ENCODE measurements around the gene MYOZ2.

MYOZ2 gene

DNA sequence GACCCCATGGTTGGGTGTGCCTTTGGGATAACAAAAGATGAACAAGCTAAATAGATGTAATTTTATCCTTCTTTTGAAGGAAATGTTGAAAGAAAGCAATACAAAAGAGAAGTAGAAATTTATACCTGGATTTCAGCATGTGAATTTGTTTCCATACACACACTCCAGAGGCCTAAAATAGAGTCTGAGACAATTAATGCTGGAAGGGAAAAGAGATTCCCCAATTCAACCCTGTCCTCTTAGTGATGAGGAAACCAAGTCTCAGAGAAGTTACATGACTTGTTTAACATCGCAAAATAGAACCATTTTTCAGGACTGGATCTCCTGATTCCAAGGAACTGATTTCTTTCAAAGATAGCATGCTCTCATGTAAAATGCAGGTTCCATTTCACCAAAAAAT, 37.3 kb upstream of the MYOZ2 start:
- Mint-ChIP-seq H3K4me1 (peaks cover 8% of the 10 kb centered on the region), H3K36me3 (ENCODE audit: low read depth) (no peaks in the 10 kb centered on the region), H3K9me3 (no peaks in the 10 kb centered on the region), H3K27me3 (ENCODE audit: low read depth) (no peaks in the 10 kb centered on the region), H3K4me3 (no peak overlapping the region), H3K27ac (no peak overlapping the region)
- TF ChIP-seq, protein P1, sequence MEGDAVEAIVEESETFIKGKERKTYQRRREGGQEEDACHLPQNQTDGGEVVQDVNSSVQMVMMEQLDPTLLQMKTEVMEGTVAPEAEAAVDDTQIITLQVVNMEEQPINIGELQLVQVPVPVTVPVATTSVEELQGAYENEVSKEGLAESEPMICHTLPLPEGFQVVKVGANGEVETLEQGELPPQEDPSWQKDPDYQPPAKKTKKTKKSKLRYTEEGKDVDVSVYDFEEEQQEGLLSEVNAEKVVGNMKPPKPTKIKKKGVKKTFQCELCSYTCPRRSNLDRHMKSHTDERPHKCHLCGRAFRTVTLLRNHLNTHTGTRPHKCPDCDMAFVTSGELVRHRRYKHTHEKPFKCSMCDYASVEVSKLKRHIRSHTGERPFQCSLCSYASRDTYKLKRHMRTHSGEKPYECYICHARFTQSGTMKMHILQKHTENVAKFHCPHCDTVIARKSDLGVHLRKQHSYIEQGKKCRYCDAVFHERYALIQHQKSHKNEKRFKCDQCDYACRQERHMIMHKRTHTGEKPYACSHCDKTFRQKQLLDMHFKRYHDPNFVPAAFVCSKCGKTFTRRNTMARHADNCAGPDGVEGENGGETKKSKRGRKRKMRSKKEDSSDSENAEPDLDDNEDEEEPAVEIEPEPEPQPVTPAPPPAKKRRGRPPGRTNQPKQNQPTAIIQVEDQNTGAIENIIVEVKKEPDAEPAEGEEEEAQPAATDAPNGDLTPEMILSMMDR (IDR thresholded peaks at IDR 0.05; ENCODE audit: unreplicated experiment in 3 of 3), result no peak

DNA sequence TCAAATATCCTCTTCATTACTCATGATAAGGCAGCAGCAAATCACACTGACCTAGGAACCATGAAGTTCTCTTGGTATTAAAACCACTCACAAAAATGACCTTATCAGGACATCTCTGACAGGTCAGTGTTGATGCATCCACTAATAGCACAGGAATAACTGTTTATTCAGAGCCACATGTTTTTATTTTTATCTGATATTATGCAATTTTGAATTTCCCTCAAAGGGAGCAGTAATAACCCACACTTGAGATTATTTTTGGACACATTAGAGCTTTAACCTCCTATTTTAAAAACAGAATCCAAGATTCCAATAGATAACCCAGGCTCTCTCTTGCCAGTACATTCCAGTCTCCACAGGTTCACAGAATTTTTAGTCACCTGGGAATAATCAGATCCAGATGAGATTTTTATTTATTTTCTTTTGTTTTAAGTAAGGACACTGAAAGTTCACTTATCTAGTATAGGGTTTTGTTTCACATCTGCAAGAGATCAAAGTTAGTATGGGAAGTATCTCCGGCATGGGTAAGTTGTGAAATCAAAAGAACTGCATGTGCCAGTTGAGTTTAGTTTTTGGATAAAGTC, 36.3 kb upstream of the MYOZ2 start:
- peaks cover 8% of the 10 kb centered on the region for H3K4me1 Mint-ChIP-seq
- TF ChIP-seq, protein P1 (IDR thresholded peaks at IDR 0.05; ENCODE audit: unreplicated experiment in 3 of 3), result no peak
- no peaks in the 10 kb centered on the region for H3K9me3 Mint-ChIP-seq
- H3K27me3 Mint-ChIP-seq (ENCODE audit: low read depth), result no peaks in the 10 kb centered on the region
- no peaks in the 10 kb centered on the region for H3K36me3 Mint-ChIP-seq (ENCODE audit: low read depth)
- H3K4me3 Mint-ChIP-seq, result no peak overlapping the region
- no peak overlapping the region for H3K27ac Mint-ChIP-seq

DNA sequence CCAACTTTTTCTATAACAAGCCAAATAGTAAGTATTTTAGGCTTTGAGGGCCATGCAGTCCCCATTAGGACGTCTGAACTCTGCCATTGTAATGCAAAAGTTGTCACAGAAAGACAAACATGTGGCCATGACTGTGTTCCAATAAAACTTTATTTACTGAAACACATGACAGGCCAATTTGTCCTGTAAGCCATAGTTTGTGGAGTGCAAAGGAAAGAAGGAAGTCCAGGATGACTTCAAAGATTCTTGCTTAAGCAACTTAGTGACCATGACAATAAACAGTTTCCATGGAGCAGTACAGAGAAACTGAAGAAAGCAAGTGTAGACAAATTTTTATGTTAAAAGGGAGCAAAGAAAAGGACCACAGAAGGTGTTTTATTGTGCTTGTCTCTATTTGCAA, 35.0 kb upstream of the MYOZ2 start:
- Mint-ChIP-seq H3K4me3 (no peak overlapping the region), H3K27ac (no peak overlapping the region), H3K9me3 (no peaks in the 10 kb centered on the region), H3K27me3 (ENCODE audit: low read depth) (no peaks in the 10 kb centered on the region), H3K36me3 (ENCODE audit: low read depth) (no peaks in the 10 kb centered on the region), H3K4me1 (peaks cover 8% of the 10 kb centered on the region)
- TF ChIP-seq, protein P1 (IDR thresholded peaks at IDR 0.05; ENCODE audit: unreplicated experiment in 3 of 3), result no peak

DNA sequence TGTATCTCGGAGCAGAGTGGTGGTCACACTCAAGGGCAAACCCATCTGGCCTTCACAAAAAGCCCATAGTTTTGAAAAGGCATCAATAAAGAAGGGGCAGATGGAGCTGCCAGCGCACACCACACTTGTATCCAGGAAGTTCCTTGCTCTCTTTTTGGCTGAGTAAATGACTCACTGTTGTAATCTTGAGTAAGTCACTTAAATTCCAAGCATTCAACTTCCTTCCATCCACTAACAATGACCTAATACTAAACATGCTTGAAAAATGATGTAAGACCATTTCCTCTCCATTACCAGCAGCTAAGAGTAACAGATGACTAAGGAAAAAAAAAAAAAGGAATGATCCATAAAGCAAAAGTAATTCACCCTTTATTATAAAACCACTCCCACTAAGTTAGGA, 32.4 kb upstream of the MYOZ2 start:
- Mint-ChIP-seq H3K27ac (peak overlapping the region in 1 of 3 experiments; percentile 62), H3K27me3 (ENCODE audit: low read depth) (no peaks in the 10 kb centered on the region), H3K4me1 (peaks cover 15% of the 10 kb centered on the region), H3K9me3 (no peaks in the 10 kb centered on the region), H3K36me3 (ENCODE audit: low read depth) (no peaks in the 10 kb centered on the region), H3K4me3 (no peak overlapping the region)
- TF ChIP-seq, protein P1 (IDR thresholded peaks at IDR 0.05; ENCODE audit: unreplicated experiment in 3 of 3), result no peak

- no peak overlapping the region for H3K4me3 Mint-ChIP-seq
- H3K27me3 Mint-ChIP-seq (ENCODE audit: low read depth), result no peaks in the 10 kb centered on the region
- no peaks in the 10 kb centered on the region for H3K36me3 Mint-ChIP-seq (ENCODE audit: low read depth)
- H3K4me1 Mint-ChIP-seq, result peaks cover 6% of the 10 kb centered on the region
- no peak overlapping the region for H3K27ac Mint-ChIP-seq
- TF ChIP-seq, protein P1 (IDR thresholded peaks at IDR 0.05; ENCODE audit: unreplicated experiment in 3 of 3), result no peak
- H3K9me3 Mint-ChIP-seq, result no peaks in the 10 kb centered on the region
Measured at GRCh38 chr4:119104644-119105273, 30.9 kb upstream of the MYOZ2 start.

DNA sequence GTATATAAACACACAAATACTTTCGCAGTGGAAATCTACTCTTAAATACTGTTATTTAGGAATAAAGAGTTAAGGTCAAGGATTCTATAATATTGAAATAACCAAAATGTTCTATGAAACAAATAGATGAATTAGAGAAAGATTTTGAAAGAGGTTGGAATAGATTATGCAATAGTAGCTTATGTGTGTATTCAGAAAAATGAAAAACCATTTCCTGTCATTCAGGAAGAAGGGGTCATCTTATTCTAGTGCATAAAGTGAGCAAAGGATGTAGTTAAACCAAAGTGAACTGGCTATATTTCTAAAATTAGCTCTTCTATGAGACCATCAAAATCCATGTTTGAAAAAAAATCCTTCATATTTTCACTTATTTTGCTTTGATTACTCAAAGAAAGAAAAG, 30.0 kb upstream of the MYOZ2 start:
- no peaks in the 10 kb centered on the region for H3K27me3 Mint-ChIP-seq (ENCODE audit: low read depth)
- H3K36me3 Mint-ChIP-seq (ENCODE audit: low read depth), result no peaks in the 10 kb centered on the region
- H3K4me1 Mint-ChIP-seq, result peaks cover 6% of the 10 kb centered on the region
- no peaks in the 10 kb centered on the region for H3K9me3 Mint-ChIP-seq
- TF ChIP-seq, protein P1 (IDR thresholded peaks at IDR 0.05; ENCODE audit: unreplicated experiment in 3 of 3), result no peak
- H3K27ac Mint-ChIP-seq, result no peak overlapping the region
- no peak overlapping the region for H3K4me3 Mint-ChIP-seq

Measured in nephron (organoid).